ENCODE measurements around the gene MALAT1. TPM values are rescaled to one million over a fixed set of nuclear protein-coding genes. Genes with fewer than 3 reads are reported as not detected.

Gene MALAT1
- total RNA-seq, 2 experiments from 2014 or later, result 3,446 to 5,974 TPM

DNA sequence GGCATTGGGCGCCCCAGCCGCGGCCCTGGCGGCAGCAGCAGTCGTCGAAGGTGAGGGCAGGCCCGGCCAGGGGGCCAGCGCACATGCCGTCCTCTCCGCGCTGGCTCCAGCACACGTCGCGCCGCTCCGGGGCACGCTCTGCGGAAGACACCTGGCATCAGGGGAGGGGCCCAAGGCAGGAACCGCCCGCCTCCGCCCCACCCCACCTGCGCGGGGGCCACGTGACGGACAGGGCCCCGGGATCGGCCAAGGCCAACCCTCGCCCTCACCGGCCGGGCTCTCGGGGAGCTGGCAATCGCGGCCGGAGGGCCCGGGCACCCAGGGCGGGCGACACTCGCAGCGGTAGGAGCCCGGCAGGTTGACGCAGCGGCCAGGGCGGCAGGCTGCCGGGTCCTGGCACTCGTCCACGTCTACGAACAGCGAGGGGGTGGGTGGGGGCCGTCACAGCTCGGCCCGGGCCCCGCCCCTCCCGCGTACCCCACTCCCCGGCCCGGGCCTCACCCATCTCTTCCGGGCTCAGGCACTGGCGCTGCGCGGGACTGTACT lies 41.0 kb downstream of the MALAT1 start:
- Histone ChIP-seq H3K9me3 (ENCODE audit: low read length) (no peaks in the 10 kb centered on the region), H3K79me2 (ENCODE audit: insufficient read depth, low read depth, low read length) (no peaks in the 10 kb centered on the region), H3K4me2 (ENCODE audit: low read length) (peak overlapping the region; percentile 85), H2AFZ (ENCODE audit: low read length) (peak overlapping the region; percentile 48; the same call in 1 of the 2 replicates), H3K36me3 (ENCODE audit: insufficient read depth, low read length) (peaks cover 11% of the 10 kb centered on the region; the same call in 1 of the 2 replicates), H3K4me3 (ENCODE audit: low read depth, low read length, poor library complexity, severe bottlenecking) (peak overlapping the region; percentile 71), H3K27ac (ENCODE audit: low read depth, low read length, poor library complexity, severe bottlenecking) (peak overlapping the region; percentile 61), H3K9me2 (ENCODE audit: insufficient read depth, low read length) (no peaks in the 10 kb centered on the region), H4K20me1 (ENCODE audit: insufficient read depth, low read length) (no peaks in the 10 kb centered on the region), H3K4me1 (ENCODE audit: insufficient read depth, low read length, poor library complexity, severe bottlenecking) (peaks cover 20% of the 10 kb centered on the region)
- POLR2A ChIA-PET, result interaction anchor here (0.6 to 0.9 kb wide), 3 partner anchors 16 to 122 kb away, joined by 3 to 6 read pairs (median 3); no protein-coding TSS in a partner anchor
- intact Hi-C loops (cut with micrococcal nuclease; ENCODE audit: unreplicated experiment), result loop anchor here (1.0 to 2.0 kb wide), 4 partner anchors 12 to 75 kb away; partner anchors contain the start of genes MAP3K11, PCNX3 and ZNRD2
- DNase-seq (ENCODE audit: low spot score), result peak; percentile 36
- CTCF ChIA-PET (ENCODE audit: unreplicated experiment), result interaction anchor here (0.5 kb wide), 2 partner anchors 15 to 264 kb away, joined by 3 to 4 read pairs; partner anchors contain the start of gene SCYL1
- TF ChIP-seq EZH2phosphoT487 (IDR thresholded peaks at IDR 0.05; ENCODE audit: borderline replicate concordance, low read depth, low read length), result no peak
- TF ChIP-seq, protein P1, sequence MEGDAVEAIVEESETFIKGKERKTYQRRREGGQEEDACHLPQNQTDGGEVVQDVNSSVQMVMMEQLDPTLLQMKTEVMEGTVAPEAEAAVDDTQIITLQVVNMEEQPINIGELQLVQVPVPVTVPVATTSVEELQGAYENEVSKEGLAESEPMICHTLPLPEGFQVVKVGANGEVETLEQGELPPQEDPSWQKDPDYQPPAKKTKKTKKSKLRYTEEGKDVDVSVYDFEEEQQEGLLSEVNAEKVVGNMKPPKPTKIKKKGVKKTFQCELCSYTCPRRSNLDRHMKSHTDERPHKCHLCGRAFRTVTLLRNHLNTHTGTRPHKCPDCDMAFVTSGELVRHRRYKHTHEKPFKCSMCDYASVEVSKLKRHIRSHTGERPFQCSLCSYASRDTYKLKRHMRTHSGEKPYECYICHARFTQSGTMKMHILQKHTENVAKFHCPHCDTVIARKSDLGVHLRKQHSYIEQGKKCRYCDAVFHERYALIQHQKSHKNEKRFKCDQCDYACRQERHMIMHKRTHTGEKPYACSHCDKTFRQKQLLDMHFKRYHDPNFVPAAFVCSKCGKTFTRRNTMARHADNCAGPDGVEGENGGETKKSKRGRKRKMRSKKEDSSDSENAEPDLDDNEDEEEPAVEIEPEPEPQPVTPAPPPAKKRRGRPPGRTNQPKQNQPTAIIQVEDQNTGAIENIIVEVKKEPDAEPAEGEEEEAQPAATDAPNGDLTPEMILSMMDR (conservative IDR thresholded peaks at IDR 0.05; ENCODE audit: low read length), result peak; percentile 72
- BruUV-seq (replicated peaks), result no TSS peak

DNA sequence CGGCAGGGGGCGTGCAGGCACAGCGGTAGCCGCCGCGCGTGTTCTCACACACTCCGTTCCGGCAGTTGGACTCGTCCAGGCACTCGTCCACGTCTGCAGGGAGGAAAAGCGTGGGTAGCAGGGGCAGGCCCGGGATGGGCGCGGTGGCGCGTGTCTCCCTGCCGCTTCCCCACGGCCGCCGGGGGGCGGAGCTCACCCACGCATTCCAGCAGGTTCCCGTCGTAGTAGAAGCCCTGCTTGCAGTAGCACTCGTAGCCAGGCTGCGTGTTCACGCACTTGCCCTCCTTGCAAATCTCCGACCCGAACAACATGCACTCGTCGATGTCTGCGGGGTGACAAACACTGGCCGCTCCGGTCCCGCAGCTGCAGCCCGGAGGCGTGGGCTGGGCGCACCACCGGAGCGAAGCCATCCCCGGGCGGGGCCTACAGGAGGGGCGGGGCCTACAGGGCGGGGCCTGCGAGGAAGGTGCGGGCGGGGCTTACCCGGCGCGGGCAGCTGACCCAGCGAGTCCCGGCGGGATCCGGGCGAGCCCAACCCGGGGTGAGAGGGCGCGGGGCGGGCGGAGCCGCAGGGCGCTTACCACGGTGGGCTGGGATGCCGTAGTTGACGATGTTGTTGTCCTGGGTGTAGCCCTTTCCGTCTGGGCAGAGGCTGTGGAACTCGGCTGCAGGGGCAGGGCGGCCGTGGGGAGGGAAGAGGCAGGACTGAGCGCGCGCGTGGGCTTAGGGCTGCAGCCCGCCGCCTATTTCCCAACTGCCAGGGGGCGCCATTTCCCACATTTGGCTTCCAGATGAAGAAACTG lies 41.6 kb downstream of the MALAT1 start:
- Histone ChIP-seq H3K4me3 (ENCODE audit: low read depth, low read length, poor library complexity, severe bottlenecking) (peak overlapping the region; percentile 71), H3K9me3 (ENCODE audit: low read length) (no peaks in the 10 kb centered on the region), H2AFZ (ENCODE audit: low read length) (peak overlapping the region; percentile 48; the same call in 1 of the 2 replicates), H3K4me1 (ENCODE audit: insufficient read depth, low read length, poor library complexity, severe bottlenecking) (peaks cover 23% of the 10 kb centered on the region), H3K27ac (ENCODE audit: low read depth, low read length, poor library complexity, severe bottlenecking) (peak overlapping the region; percentile 61), H3K9me2 (ENCODE audit: insufficient read depth, low read length) (no peaks in the 10 kb centered on the region), H3K4me2 (ENCODE audit: low read length) (peak overlapping the region; percentile 85), H3K36me3 (ENCODE audit: insufficient read depth, low read length) (peaks cover 11% of the 10 kb centered on the region; the same call in 1 of the 2 replicates), H3K79me2 (ENCODE audit: insufficient read depth, low read depth, low read length) (no peaks in the 10 kb centered on the region), H4K20me1 (ENCODE audit: insufficient read depth, low read length) (no peaks in the 10 kb centered on the region)
- POLR2A ChIA-PET, result interaction anchor here (0.6 to 1.7 kb wide), 3 partner anchors 15 to 123 kb away, joined by 3 to 6 read pairs (median 4); no protein-coding TSS in a partner anchor
- CTCF ChIA-PET (ENCODE audit: unreplicated experiment), result interaction anchor here (0.9 to 1.2 kb wide), 2 partner anchors 31 to 48 kb away, joined by 3 to 5 read pairs; no protein-coding TSS in a partner anchor
- BruUV-seq (replicated peaks), result no TSS peak
- peak; percentile 92 for DNase-seq (ENCODE audit: low spot score)
- TF ChIP-seq, protein P1 (conservative IDR thresholded peaks at IDR 0.05; ENCODE audit: low read length), result peak; percentile 90
- no peak for TF ChIP-seq EZH2phosphoT487 (IDR thresholded peaks at IDR 0.05; ENCODE audit: borderline replicate concordance, low read depth, low read length)
- intact Hi-C loops (cut with micrococcal nuclease; ENCODE audit: unreplicated experiment), result loop anchor here (1.0 to 2.0 kb wide), 5 partner anchors 12 to 74 kb away; partner anchors contain the start of genes MAP3K11, PCNX3 and ZNRD2

All from OCI-LY7 (cell line).